HG03442 (cell line): ENCODE data around the gene YEATS2.
"Not testable (repeated sequence)": the region's sequence is repeated elsewhere in the genome, so short reads cannot be mapped to it uniquely, and the experiment has no call there.

Source experiments
- ATAC-seq: cut with Tn5 transposase; IDR thresholded peaks from one replicate; pipeline ENCODE4 v1.9.1; 2021; ENCODE audit warnings: mild to moderate bottlenecking, moderate library complexity; ENCODE audit not compliant: unreplicated experiment

The YEATS2 gene

GRCh38 chr3:183697610-183698317, at the start of gene YEATS2:
Gene YEATS2, plus strand, starts transcription at chr3:183697797. Its CDS starts 17,366 bp downstream, at chr3:183715163.
- ATAC-seq, result peak; percentile 83

- ATAC-seq, result no peak
These were observed 47.0 kb upstream of the YEATS2 start for GRCh38 chr3:183650554-183650953.

GRCh38 chr3:183653209-183654064, 44.2 kb upstream of the YEATS2 start:
- ATAC-seq, result no peak

GRCh38 chr3:183654727-183655126, 42.9 kb upstream of the YEATS2 start:
- ATAC-seq, result no peak

GRCh38 chr3:183662099-183662498, 35.5 kb upstream of the YEATS2 start:
- ATAC-seq, result no peak

- ATAC-seq, result no peak
These were observed 32.6 kb upstream of the YEATS2 start for GRCh38 chr3:183664913-183665381.

GRCh38 chr3:183680061-183680460, 17.5 kb upstream of the YEATS2 start:
- ATAC-seq, result no peak

- ATAC-seq, result no peak
These were observed 9.9 kb upstream of the YEATS2 start for GRCh38 chr3:183687705-183688104.

GRCh38 chr3:183688874-183689273, 8.7 kb upstream of the YEATS2 start:
- ATAC-seq, result no peak

GRCh38 chr3:183689621-183690020, 8.0 kb upstream of the YEATS2 start:
- ATAC-seq, result not testable (repeated sequence)

GRCh38 chr3:183690402-183690995, 7.1 kb upstream of the YEATS2 start:
- ATAC-seq, result no peak

- no peak for ATAC-seq
These were observed 5.2 kb upstream of the YEATS2 start for GRCh38 chr3:183692436-183692835.

- no peak for ATAC-seq
These were observed 1.8 kb upstream of the YEATS2 start for GRCh38 chr3:183695569-183696364.

- no peak for ATAC-seq
These were observed 431 bp upstream of the YEATS2 start for GRCh38 chr3:183697123-183697609.

- ATAC-seq, result peak; percentile 9
These were observed 738 bp downstream of the YEATS2 start for GRCh38 chr3:183698318-183698751.

- no peak for ATAC-seq
These were observed 1.2 kb downstream of the YEATS2 start for GRCh38 chr3:183698756-183699155.

GRCh38 chr3:183699238-183699947, 1.8 kb downstream of the YEATS2 start:
- no peak for ATAC-seq

- ATAC-seq, result no peak
These were observed 4.1 kb downstream of the YEATS2 start for GRCh38 chr3:183701744-183702143.

GRCh38 chr3:183703892-183704291, 6.3 kb downstream of the YEATS2 start:
- not testable (repeated sequence) for ATAC-seq

- no peak for ATAC-seq
These were observed 12.6 kb downstream of the YEATS2 start for GRCh38 chr3:183710231-183710630.
